ENCODE results near the gene CRYL1.

- TF ChIP-seq CTCF (IDR thresholded peaks at IDR 0.05), result no peak
- TF ChIP-seq EZH2phosphoT487 (IDR thresholded peaks at IDR 0.05), result no peak
- TF ChIP-seq EZH2 (IDR thresholded peaks at IDR 0.05), result no peak
Observed at GRCh38 chr13:20501592-20501991, 24.1 kb downstream of the CRYL1 start.

Data from neural progenitor cell (in vitro differentiated cells).